Stimulated activated CD8-positive, alpha-beta memory T cell treated with anti-CD3 and anti-CD28 coated beads, Interleukin-12 subunit alpha, Interleukin-12 subunit beta, amount 100 ng/mL, for 24 hours (primary cell): ENCODE data around the gene SPTLC2.
A peak's percentile ranks its signal among the peaks of the same experiment; 100 is the strongest.

ENCODE experiments used
- DNase-seq: peaks from one replicate; pipeline ENCODE4 v3.0.0-alpha.2; 2020; ENCODE audit errors: extremely low read depth

Gene SPTLC2

GRCh38 chr14:77469067-77469505 is 147.4 kb downstream of the SPTLC2 start:
- DNase-seq = no peak

GRCh38 chr14:77467801-77468200 is 148.6 kb downstream of the SPTLC2 start:
- no peak for DNase-seq

DNA sequence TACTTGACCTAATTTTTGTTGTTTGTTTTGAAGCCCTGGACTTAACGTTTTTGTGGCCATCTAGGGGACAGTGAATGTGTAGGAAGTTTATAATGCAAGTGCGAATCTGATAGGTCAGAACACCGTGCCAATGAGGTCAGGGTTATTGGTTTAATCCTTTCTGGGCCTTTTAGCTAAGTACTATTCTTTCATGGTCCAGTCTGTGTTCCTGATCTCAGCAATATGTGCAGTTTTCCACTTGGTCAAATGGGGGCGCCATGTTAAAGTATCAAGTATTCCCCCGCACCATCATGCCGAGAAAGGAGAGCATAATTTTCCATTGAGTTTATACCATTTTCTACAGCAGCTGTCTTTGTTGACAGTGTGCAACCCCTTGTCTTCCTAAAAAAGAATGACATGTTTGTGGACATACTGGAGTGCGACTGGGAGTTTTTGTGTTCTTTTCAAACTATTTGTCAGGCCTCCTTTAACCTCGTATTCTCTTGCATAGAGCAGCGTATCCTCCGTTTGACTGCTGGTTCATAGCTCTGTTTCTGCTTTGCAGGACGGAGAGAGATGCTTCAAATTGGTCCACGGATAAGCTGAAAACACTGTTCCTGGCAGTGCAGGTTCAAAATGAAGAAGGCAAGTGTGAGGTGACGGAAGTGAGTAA is 157.2 kb downstream of the SPTLC2 start:
- no peak for DNase-seq

DNA sequence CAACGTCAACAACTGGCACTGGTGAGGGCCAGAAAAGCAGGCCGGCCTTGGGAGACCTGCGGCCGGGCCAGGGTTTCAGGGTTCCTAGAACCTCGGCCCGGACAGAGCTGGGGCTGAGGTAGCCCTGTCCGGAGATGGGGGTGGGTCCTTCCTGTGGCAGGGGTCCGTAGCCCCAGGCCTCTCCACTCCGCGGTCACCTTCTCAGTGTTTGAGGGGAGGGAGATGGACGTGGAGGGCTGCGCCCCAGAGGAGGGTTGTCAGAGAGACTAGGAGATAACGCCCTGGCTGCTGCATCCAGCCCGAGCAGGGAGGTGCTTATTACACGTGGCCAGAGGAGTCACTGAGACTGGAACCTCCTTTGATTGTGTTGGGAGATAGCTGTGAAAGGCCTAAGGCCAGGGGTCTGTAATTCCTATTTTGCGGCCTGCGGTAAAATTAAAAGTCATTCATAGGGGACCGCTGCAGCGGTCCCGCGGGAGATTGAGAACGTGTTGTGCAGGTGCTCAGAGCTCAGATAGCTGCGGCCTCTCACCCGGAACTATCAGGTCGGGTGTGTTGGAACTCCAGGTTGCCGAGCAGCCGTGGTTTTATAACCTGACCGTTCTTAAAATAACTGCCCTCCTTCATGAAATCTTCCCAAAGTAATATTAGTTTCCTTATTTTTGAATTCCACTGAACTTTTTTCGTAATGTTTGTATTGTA is 158.0 kb downstream of the SPTLC2 start:
- peak; percentile 9 for DNase-seq

DNA sequence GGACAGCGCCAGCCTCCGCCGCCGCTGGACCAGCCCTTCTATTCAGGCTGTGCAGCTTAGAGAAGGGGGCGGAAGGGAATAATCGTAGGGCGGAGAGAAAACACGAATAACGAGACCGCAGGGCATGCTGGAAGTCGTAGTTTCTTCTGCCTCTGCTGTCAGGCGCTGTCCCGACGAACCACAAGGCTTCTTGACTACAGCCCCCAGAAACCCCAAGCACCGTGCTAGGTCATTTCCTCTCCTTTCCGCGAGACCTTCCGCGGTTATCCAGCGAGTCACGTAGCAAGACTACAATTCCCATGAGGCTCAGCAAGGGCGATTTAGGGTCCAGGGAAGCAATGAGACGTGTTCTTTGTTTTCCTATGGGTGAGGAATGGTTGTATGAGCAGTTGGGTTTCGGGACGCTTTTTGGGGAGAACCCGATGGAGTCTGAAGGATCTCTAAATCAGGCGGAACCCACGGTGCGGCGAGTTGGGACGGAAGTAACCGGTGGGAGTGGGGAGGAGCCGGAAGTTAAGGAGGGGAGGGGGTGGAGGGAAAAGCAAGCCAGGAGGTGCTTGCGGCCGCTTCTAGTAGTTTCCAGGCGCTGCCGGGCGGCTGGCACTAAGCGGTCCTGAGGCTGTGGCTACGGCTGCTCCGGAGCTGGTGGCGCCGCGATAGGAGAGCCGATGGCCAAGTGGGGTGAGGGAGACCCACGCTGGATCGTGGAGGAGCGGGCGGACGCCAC is 158.8 kb downstream of the SPTLC2 start, which contains the start of the genes AHSA1 and VIPAS39:
TSS of gene AHSA1 (plus strand) at position 572 of the 727 bp plus-strand sequence. CDS start at position 669, 97 bp downstream.
TSS of gene VIPAS39 (minus strand) at position 80 of the 727 bp plus-strand sequence. CDS start 3,499 bp downstream, outside the sequence.
- DNase-seq = peak; percentile 86

- no peak for DNase-seq
These were observed 159.3 kb downstream of the SPTLC2 start for GRCh38 chr14:77457115-77457521.
